Mucosa of rectum (tissue), 2 donors: ENCODE measurements around the gene LIN7C.

Source experiments
- H3K27ac ChIP-seq, 2 donors: one replicate each; pipeline ENCODE4 v1.7.0; 2013; ENCODE audit warnings: inconsistent platforms in 2 of 2, low read depth in 2 of 2, low read length in 2 of 2
- H3K27me3 ChIP-seq, 2 donors: one replicate each; pipeline ENCODE4 v1.7.0; 2013; ENCODE audit warnings: low read length in 2 of 2; ENCODE audit not compliant: control insufficient read depth in 2 of 2, insufficient read depth in 2 of 2
- H3K36me3 ChIP-seq, 2 donors: one replicate each; pipeline ENCODE4 v1.7.0; 2013; ENCODE audit warnings: low read length in 2 of 2; ENCODE audit not compliant: control insufficient read depth in 2 of 2, insufficient read depth in 2 of 2
- H3K4me1 ChIP-seq, 2 donors: one replicate each; pipeline ENCODE4 v1.7.0; 2013; ENCODE audit warnings: low read length in 2 of 2, mild to moderate bottlenecking in 1 of 2; ENCODE audit not compliant: control insufficient read depth in 2 of 2, insufficient read depth in 2 of 2
- H3K4me3 ChIP-seq, 2 donors: one replicate each; pipeline ENCODE4 v1.7.0; 2013; ENCODE audit warnings: low read length in 2 of 2
- H3K9ac ChIP-seq, 2 donors: one replicate each; pipeline ENCODE4 v1.7.0; 2013; ENCODE audit warnings: low read length in 2 of 2, low read depth in 1 of 2, mild to moderate bottlenecking in 1 of 2
- H3K9me3 ChIP-seq, 2 donors: one replicate each; pipeline ENCODE4 v1.7.0; 2013; ENCODE audit warnings: low read length in 2 of 2; ENCODE audit not compliant: control insufficient read depth in 2 of 2
- donor health status: healthy.
- donor health status: Normal muscosa, but diverticular disease.

Gene LIN7C

GRCh38 chr11:27465629-27466028 lies 40.9 kb downstream of the LIN7C start:
- H3K9me3 ChIP-seq: no peaks in the 10 kb centered on the region
- H3K9ac ChIP-seq: peak overlapping the region in 1 of 2 donors; percentile 11
- H3K27me3 ChIP-seq: no peaks in the 10 kb centered on the region
- H3K27ac ChIP-seq: peak overlapping the region in 1 of 2 donors; percentile 63
- H3K4me1 ChIP-seq: peaks cover 15 to 49% of the 10 kb centered on the region in 2 donors
- H3K4me3 ChIP-seq: peak overlapping the region in 1 of 2 donors; percentile 25
- H3K36me3 ChIP-seq: no peaks in the 10 kb centered on the region

- peaks cover 15 to 47% of the 10 kb centered on the region in 2 donors for H3K4me1 ChIP-seq
These were observed 41.7 kb downstream of the LIN7C start for GRCh38 chr11:27464909-27465308.

GRCh38 chr11:27464289-27464696 lies 42.3 kb downstream of the LIN7C start:
- Histone ChIP-seq H3K9me3 (no peaks in the 10 kb centered on the region), H3K36me3 (no peaks in the 10 kb centered on the region), H3K27ac (peak overlapping the region; percentile 63 to 70), H3K9ac (peak overlapping the region; percentile 26 to 40), H3K4me3 (peak overlapping the region in 1 of 2 donors; percentile 32), H3K4me1 (peaks cover 15 to 42% of the 10 kb centered on the region in 2 donors), H3K27me3 (no peaks in the 10 kb centered on the region)

More at GRCh38 chr11:27464909-27465308, 41.7 kb downstream of the LIN7C start:
- peak overlapping the region in 1 of 2 donors; percentile 11 for H3K9ac ChIP-seq
- H3K27ac ChIP-seq: peak overlapping the region in 1 of 2 donors; percentile 63
- H3K27me3 ChIP-seq: no peaks in the 10 kb centered on the region
- no peaks in the 10 kb centered on the region for H3K36me3 ChIP-seq
- H3K4me3 ChIP-seq: no peak overlapping the region
- H3K9me3 ChIP-seq: no peaks in the 10 kb centered on the region

GRCh38 chr11:27462543-27462942 lies 44.0 kb downstream of the LIN7C start:
- H3K4me3 ChIP-seq: no peak overlapping the region
- no peaks in the 10 kb centered on the region for H3K9me3 ChIP-seq
- no peaks in the 10 kb centered on the region for H3K27me3 ChIP-seq
- no peaks in the 10 kb centered on the region for H3K36me3 ChIP-seq
- no peak overlapping the region for H3K9ac ChIP-seq
- no peak overlapping the region for H3K27ac ChIP-seq
- peaks cover 15 to 31% of the 10 kb centered on the region in 2 donors for H3K4me1 ChIP-seq

GRCh38 chr11:27460158-27460978 lies 46.2 kb downstream of the LIN7C start:
- no peak overlapping the region for H3K27ac ChIP-seq
- H3K27me3 ChIP-seq: no peaks in the 10 kb centered on the region
- no peak overlapping the region for H3K4me3 ChIP-seq
- no peak overlapping the region for H3K9ac ChIP-seq
- H3K9me3 ChIP-seq: no peaks in the 10 kb centered on the region
- peaks cover 7 to 25% of the 10 kb centered on the region in 2 donors for H3K4me1 ChIP-seq
- no peaks in the 10 kb centered on the region for H3K36me3 ChIP-seq

GRCh38 chr11:27459191-27459590 lies 47.4 kb downstream of the LIN7C start:
- H3K9ac ChIP-seq: no peak overlapping the region
- H3K9me3 ChIP-seq: no peaks in the 10 kb centered on the region
- no peak overlapping the region for H3K27ac ChIP-seq
- H3K4me1 ChIP-seq: peaks cover 4 to 14% of the 10 kb centered on the region in 2 donors
- no peaks in the 10 kb centered on the region for H3K36me3 ChIP-seq
- H3K27me3 ChIP-seq: no peaks in the 10 kb centered on the region
- no peak overlapping the region for H3K4me3 ChIP-seq

- H3K4me3 ChIP-seq: no peak overlapping the region
- H3K4me1 ChIP-seq: peaks cover 0 to 11% of the 10 kb centered on the region in 2 donors
- no peak overlapping the region for H3K27ac ChIP-seq
- no peak overlapping the region for H3K9ac ChIP-seq
- H3K36me3 ChIP-seq: no peaks in the 10 kb centered on the region
- no peaks in the 10 kb centered on the region for H3K27me3 ChIP-seq
- H3K9me3 ChIP-seq: no peaks in the 10 kb centered on the region
These were observed 48.4 kb downstream of the LIN7C start for GRCh38 chr11:27458182-27458581.

- Histone ChIP-seq H3K27ac (no peak overlapping the region), H3K36me3 (no peaks in the 10 kb centered on the region), H3K4me1 (peaks cover 0 to 11% of the 10 kb centered on the region in 2 donors), H3K4me3 (no peak overlapping the region), H3K9ac (no peak overlapping the region), H3K9me3 (no peaks in the 10 kb centered on the region), H3K27me3 (no peaks in the 10 kb centered on the region)
These were observed 49.7 kb downstream of the LIN7C start for GRCh38 chr11:27456795-27457329.

- Histone ChIP-seq H3K36me3 (no peaks in the 10 kb centered on the region), H3K27ac (no peak overlapping the region), H3K4me1 (peaks cover 0 to 11% of the 10 kb centered on the region in 2 donors), H3K9ac (no peak overlapping the region), H3K9me3 (no peaks in the 10 kb centered on the region), H3K4me3 (no peak overlapping the region), H3K27me3 (no peaks in the 10 kb centered on the region)
These were observed 50.3 kb downstream of the LIN7C start for GRCh38 chr11:27456140-27456794.

GRCh38 chr11:27455667-27456066 lies 50.9 kb downstream of the LIN7C start:
- H3K36me3 ChIP-seq: no peaks in the 10 kb centered on the region
- no peak overlapping the region for H3K27ac ChIP-seq
- H3K4me3 ChIP-seq: no peak overlapping the region
- H3K9me3 ChIP-seq: no peaks in the 10 kb centered on the region
- no peaks in the 10 kb centered on the region for H3K27me3 ChIP-seq
- no peak overlapping the region for H3K9ac ChIP-seq
- peaks cover 0 to 11% of the 10 kb centered on the region in 2 donors for H3K4me1 ChIP-seq
